Measurements from ENCODE around the gene XRCC2.
"Not testable (repeated sequence)": the region's sequence is repeated elsewhere in the genome, so short reads cannot be mapped to it uniquely, and the experiment has no call there.

DNA sequence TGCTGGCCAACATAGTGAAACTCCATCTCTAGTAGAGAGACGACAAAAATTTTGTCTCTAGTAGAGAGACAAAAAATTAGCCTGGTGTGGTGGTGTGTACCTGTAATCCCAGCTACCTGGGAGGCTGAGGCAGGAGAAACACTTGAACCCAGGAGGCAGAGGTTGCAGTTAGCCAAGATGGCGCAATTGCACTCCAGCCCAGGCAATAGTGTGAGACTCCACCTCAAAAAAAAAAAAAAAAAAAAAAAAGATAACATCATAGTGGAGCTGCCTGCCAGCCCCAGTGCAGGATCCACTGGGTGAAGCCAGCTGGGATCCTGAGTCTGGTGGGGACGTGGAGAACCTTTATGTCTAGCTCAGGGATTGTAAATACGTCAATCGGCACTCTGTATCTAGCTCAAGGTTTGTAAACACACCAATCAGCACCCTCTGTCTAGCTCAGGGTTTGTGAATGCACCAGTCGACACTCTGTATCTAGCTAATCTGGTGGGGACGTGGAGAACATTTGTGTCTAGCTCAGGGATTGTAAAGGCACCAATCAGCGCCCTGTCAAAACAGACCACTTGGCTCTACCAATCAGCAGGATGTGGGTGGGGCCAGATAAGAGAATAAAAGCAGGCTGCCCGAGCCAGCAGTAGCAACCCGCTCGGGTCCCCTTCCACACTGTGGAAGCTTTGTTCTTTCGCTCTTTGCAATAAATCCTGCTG, 21.5 kb upstream of the XRCC2 start:
- TF ChIP-seq, protein P1, sequence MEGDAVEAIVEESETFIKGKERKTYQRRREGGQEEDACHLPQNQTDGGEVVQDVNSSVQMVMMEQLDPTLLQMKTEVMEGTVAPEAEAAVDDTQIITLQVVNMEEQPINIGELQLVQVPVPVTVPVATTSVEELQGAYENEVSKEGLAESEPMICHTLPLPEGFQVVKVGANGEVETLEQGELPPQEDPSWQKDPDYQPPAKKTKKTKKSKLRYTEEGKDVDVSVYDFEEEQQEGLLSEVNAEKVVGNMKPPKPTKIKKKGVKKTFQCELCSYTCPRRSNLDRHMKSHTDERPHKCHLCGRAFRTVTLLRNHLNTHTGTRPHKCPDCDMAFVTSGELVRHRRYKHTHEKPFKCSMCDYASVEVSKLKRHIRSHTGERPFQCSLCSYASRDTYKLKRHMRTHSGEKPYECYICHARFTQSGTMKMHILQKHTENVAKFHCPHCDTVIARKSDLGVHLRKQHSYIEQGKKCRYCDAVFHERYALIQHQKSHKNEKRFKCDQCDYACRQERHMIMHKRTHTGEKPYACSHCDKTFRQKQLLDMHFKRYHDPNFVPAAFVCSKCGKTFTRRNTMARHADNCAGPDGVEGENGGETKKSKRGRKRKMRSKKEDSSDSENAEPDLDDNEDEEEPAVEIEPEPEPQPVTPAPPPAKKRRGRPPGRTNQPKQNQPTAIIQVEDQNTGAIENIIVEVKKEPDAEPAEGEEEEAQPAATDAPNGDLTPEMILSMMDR (IDR thresholded peaks at IDR 0.05) = not testable (repeated sequence)
- TF ChIP-seq POLR2A (IDR thresholded peaks at IDR 0.05) = not testable (repeated sequence)

Data from body of pancreas (tissue), 4 donors.